SIG-M5 (cell line): ENCODE results near the gene ESR2.

Experiments
- DNase-seq: peaks from one replicate; lab custom pipeline; 2025; lab: John Stamatoyannopoulos, UW

ESR2 gene

GRCh38 chr14:64266239-64266638, 27.9 kb downstream of the ESR2 start:
- DNase-seq: no peak

- DNase-seq: no peak
These were observed 28.9 kb downstream of the ESR2 start for GRCh38 chr14:64265222-64265621.

- no peak for DNase-seq
These were observed 33.8 kb downstream of the ESR2 start for GRCh38 chr14:64260418-64260817.

- no peak for DNase-seq
These were observed 38.4 kb downstream of the ESR2 start for GRCh38 chr14:64255756-64256155.

- DNase-seq: no peak
These were observed 40.5 kb downstream of the ESR2 start for GRCh38 chr14:64253672-64254071.

GRCh38 chr14:64249363-64249762, 44.8 kb downstream of the ESR2 start:
- DNase-seq: no peak

- DNase-seq: no peak
These were observed 45.5 kb downstream of the ESR2 start for GRCh38 chr14:64248689-64249088.

- no peak for DNase-seq
These were observed 47.0 kb downstream of the ESR2 start for GRCh38 chr14:64247195-64247594.

GRCh38 chr14:64246688-64247087, 47.5 kb downstream of the ESR2 start:
- no peak for DNase-seq

- no peak for DNase-seq
These were observed 48.7 kb downstream of the ESR2 start for GRCh38 chr14:64245491-64245890.

- DNase-seq: no peak
These were observed 49.9 kb downstream of the ESR2 start for GRCh38 chr14:64244279-64244678.

- DNase-seq: no peak
These were observed 55.5 kb downstream of the ESR2 start for GRCh38 chr14:64238631-64239030.

- DNase-seq: no peak
These were observed 56.1 kb downstream of the ESR2 start for GRCh38 chr14:64238049-64238448.

GRCh38 chr14:64235652-64236640, 58.2 kb downstream of the ESR2 start:
- DNase-seq: no peak

GRCh38 chr14:64234877-64235651, 59.1 kb downstream of the ESR2 start:
- no peak for DNase-seq

GRCh38 chr14:64233531-64234190, 60.5 kb downstream of the ESR2 start:
- no peak for DNase-seq

GRCh38 chr14:64232944-64233343, 61.2 kb downstream of the ESR2 start:
- no peak for DNase-seq

- no peak for DNase-seq
These were observed 61.9 kb downstream of the ESR2 start for GRCh38 chr14:64232095-64232838.

GRCh38 chr14:64229489-64229888, 64.7 kb downstream of the ESR2 start:
- no peak for DNase-seq

GRCh38 chr14:64227856-64228255, 66.3 kb downstream of the ESR2 start:
- no peak for DNase-seq

GRCh38 chr14:64225151-64225757, 68.9 kb downstream of the ESR2 start:
- DNase-seq: no peak
